SIG-M5 treated with dmso at 0.1 percent for 504 hours (cell line): Measurements from ENCODE around the gene ADD2.

Source experiments
- DNase-seq: peaks from one replicate; lab custom pipeline; 2025; ENCODE audit not compliant: unreplicated experiment; lab: John Stamatoyannopoulos, UW

Gene ADD2

DNA sequence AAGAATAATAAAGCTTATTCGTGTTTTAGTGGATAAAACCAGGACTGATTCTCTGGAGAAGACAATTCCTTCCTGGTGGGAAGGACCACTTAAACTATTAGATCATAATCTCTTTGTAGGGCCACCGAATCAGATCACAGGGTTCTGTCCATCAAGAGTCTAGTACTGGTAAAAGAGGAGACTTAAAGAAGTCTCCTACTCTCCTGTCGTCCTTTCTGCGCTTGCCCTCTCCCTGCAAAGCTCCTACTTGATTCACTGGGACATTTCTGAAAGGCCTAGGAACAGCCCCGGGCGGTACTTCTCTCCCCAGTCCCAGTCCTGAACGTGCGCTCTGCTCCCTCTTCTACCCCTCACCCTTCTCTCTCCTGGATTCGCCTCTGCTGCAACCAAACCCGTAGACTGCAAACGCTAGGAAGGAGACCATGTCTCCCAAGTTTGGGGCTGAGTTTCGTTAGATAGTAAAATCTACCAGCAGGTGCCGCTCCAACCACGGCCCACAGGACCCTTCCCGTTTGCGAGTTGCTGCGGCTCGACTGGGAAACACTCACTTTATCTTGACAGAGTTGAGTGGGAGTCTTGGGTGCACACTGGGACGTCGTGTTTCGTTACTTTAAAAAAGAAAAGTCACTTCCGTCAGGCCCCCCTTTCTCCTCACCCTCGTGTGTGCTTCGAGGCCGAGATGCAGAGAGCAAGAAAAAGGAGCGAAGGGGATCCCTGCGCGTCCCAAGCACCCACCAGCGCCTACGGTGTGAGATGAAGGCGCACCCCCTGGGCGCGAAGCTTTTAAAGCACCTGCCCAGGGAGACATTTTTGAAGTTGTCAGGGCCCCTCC lies 21.5 kb upstream of the ADD2 start:
- DNase-seq = peak; percentile 78

DNA sequence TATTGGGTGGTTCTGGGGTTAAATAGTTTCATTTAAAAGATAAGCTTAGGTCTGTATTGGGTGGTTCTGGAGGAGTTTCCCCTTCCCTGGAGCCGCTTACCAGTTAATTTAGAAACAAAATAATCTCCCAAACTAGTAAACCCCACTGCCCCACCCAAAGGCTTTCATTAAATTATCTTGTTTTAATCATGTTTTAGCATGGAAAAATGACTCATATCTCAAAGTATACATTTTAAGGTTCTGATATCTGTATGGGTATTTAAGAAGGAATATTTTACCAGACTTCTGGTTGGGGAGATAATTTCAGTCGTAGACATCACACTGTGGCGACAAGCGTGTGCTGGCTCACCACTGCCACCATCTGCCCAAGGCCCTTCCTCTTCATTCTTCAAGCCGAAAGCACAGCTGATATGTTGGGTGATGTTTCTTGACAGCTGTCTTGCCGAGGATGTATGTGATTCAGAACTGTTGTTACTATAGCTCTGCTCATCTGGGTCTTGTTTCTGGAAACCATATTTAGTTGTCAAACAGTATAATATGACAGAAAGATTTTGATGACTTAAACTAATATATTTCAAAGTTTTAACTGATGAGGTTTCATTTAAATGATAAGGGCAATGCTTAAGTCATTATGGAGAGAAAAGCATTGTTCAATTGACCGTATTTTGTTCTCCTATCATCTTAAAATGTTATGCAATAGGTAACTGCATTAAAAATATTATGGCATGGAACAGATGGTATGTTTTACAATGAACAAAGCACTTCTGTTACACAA lies 17.3 kb upstream of the ADD2 start:
- peak; percentile 63 for DNase-seq

DNA sequence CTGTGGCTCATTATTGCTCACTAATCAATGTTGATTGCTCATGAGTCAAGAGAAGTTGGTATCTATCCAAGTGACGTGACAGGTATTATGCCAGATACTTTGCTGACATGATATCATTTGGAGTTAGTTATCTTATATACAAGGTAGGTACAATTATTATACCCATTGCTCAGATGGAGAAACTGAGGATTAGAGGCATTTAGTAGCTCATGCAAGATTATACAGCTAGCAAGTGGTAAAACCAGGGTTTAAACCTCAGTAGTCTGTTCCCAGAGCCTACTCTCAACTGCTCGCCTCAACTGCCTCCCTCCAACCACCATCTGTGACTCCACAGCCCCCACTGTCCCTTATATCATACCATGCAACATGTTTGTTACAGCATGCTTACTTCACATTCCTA lies 16.3 kb upstream of the ADD2 start:
- no peak for DNase-seq

- DNase-seq = no peak
Measured at GRCh38 chr2:70779911-70780545, 12.0 kb upstream of the ADD2 start.

DNA sequence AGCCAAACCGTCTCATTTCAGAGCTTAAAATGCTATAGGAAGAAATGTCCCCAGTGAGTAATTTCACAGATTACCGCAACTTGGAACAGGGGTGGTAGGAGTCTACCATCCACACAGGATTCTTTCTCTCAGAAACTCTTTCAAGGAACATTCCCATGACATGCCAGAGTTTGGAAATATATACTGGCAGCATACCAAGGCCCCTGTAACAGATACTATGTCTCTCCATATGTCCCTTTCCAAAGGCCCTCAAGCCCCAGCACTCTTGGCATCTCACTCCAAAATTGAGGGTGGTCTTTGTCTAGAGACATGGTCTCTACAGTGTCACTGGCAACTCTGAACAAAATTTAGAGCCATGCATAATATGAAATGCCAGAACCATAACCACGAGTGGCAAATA lies 11.5 kb upstream of the ADD2 start:
- DNase-seq = no peak

DNA sequence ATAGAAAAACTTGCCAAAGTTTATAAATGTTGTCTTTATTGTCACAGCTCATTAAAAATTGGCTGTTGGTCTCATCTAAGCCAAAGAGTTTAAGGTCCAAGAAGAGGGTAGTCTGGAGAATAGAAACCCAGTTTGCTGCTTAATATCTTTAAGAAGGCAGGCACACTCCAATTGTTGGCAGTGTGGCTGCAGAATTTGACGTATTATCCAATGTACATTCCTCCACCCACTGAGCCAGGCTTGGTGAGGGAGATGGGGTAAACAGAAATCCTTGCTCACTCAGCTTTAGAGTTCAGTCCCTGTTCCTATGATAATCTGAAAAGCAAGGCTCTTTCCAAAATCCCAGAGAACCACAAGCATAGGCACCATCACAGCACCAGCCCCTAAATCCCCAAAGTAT lies 10.7 kb upstream of the ADD2 start:
- DNase-seq = no peak

DNA sequence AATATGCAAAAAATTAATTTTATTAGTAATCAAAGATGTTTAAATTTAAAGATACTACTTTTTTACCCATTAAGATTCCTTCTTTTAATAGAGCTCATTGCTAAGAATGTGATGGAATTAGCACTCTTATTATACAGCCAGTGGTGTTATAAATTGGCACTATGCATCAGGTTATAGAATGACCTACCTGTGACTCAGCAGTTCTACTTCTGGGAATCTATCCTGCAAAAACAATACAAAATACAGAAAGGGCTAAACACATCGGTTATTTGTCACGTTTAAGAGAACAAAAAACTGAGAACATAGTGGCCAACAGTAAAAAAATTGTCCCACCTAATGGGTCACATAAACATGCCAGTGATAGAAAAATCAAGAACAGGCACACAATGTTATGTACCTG lies 9.4 kb upstream of the ADD2 start:
- DNase-seq = no peak

GRCh38 chr2:70776266-70776665 lies 8.3 kb upstream of the ADD2 start:
- DNase-seq = no peak

DNA sequence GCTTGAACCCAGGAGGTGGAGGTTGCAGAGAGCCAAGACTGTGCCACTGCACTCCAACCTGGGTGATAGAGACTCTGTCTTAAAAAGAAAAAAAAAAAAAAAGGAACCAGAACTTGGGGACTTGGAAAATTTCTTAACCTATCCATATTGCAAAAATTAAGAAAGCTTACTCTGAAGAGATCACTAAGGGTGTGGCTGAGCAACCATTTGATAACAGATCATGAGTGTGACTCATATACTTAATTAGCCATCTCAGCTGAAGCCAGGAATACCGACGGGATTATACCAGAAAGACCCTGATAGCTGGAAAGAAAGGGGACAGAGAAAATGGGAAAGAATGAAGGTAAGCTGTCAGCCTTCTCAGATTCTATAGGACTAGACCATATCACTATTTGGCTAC lies 7.1 kb upstream of the ADD2 start:
- DNase-seq = no peak

GRCh38 chr2:70772486-70773155 lies 4.6 kb upstream of the ADD2 start:
- no peak for DNase-seq

DNA sequence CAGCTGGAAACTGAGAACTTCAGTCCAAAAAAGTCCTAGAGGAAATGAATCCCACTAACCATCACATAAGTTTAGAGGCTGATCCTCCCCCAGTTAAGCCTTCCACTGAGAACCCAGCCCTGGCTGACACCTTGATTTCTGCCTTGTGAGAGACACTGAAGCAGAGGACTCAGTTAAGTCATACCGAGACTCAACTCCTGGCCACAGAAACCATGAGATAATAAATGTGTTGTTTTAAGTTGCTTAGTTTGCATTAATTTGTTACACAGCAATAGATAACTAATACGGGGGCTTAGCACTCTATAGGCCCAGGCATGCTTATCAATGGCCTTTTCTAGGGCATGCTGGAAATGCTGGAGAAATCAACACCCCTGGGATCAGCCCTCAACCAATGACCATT lies 3.4 kb upstream of the ADD2 start:
- no peak for DNase-seq

DNA sequence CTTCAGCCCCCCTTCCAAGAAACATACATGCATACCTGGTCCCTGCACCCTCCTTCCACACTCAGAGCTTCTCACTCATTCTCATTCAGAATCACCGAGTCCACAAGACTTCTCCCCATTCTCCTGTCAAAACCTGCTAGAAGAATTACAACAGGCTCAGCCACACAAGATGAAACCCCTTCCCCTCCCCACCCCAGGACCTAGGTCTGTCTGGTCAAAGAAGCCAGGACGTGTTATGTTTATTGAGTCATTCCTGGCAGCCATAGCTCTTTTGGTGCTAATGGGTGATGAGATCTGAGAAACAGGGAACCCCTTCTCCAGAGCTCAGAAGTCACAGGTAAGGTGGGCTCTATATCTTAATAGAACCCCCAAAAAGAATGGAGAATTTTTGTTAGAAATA lies 1.4 kb upstream of the ADD2 start:
- DNase-seq = no peak

- DNase-seq = no peak
Measured at GRCh38 chr2:70768590-70769085, 638 bp upstream of the ADD2 start.

DNA sequence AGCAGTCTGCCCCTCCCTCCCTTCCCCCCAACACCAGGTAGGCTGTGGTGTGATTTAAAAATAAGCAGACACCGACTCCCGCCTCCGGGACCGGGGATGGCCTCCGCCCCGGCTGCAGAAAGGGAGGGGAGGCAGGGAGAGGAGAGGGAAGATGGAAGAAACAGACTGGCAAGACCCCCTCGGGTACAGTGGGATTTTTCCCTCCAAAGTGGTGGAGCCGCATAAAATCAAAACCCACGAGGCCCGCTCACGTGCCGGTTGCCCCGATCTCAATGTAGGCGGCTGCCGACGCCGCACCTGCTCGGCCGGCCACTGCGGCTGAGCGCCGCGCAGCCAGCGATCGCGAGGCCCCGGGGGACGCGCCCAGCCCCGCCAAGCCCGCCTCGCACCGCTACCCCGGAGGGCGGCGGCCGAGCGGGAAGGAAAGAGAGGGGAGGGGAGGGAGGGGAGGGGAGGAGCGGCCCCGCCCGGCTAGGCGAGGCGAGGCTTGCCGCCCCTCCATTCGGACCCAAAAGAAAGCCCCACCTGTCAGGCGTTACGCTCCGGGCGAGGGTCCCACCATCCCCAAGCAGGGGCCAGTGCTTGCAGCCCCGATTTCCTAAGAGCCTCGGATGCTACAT lies 811 bp downstream of the ADD2 start:
- no peak for DNase-seq

DNA sequence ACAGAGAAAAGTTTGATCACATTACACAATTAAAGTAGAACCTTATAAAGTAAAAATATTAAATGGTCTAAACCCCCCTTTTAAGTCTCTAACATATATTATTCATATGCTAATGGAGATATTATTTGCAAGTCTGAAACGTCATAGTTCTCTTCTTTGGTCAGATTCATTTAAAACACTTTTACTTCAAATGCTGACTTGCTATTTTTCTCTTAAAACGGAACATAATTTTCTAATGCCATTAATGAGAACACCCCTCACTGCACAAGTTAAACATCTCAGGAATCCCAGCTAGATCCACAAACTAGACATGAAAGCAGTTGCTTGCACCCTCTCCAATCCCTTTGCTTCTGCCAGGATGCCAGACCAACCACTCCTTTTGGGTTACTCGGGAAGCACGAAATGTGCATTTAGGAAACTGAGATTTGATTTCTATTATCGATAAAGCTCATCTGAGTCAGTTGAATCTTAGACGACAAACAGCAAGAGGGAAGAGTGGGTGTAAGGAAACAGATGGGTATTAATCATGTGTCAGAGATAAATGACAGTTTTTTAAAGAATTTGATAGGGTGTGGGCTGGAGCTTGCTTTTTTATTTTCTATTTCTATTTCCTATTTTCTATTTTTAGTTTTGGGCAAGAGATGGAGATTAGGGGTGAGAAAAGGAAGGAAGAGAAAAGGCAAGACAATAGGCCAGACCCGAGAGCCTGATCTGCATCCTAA lies 1.5 kb downstream of the ADD2 start:
- DNase-seq = no peak

GRCh38 chr2:70765507-70765906 lies 2.5 kb downstream of the ADD2 start:
- DNase-seq = no peak

- DNase-seq = no peak
Measured at GRCh38 chr2:70759446-70759845, 8.6 kb downstream of the ADD2 start.

DNA sequence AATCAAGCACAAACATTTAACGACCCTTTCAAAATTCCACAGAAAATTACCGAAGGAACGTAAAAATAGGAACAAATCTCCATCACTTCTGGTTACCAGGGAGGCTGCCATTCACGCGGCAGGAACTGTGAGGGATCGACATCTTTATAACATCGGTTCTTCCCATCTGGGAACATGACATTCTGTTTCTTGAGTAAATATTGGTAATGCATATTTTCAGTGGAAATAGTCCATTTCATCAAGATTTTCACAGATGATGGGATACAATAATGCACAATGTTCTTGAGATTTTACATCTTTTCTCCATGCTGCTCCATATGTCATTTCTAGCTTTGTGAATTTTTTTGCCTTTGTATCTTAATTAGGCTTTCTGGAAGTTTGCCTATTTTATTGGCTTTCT lies 10.0 kb downstream of the ADD2 start:
- no peak for DNase-seq

DNA sequence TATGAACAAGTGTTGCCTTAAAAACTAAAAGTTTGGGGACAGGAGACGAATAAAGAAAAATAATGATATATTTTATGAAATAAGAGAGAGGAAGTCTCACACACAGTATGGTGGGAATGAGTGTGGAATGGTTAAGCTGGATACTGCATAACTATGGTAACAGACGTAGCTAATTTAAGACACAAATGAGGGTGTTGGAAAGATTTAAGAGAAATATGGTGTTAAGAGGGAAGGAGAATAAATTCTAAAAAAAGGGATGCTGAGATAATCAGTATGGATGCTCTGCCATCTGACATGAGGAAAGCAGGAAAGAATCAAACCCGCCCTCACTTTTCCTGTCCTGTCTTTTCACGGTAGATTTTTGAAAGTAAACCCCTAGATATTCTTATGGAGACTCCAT lies 10.6 kb downstream of the ADD2 start:
- DNase-seq = no peak

DNA sequence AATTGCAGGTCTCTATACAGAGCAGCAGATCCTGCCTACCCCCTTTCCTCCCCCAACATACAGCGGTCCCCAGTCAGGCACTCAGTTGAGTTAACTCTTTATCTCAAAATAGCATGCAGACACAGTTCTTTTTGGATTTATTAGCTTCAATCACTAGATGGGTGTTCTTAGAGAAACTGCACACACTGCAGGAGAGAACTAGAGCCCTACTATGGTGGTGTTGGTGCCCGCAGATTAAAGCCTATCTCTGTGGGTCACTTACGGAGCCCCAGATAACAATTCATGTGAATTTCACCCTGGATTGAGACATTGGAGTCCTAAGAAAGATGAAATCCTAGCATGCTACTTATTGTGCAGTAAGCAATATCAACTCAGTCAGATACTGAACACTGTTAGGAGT lies 11.9 kb downstream of the ADD2 start:
- no peak for DNase-seq
